ENCODE measurements around the gene ABCE1.

The ABCE1 gene

DNA sequence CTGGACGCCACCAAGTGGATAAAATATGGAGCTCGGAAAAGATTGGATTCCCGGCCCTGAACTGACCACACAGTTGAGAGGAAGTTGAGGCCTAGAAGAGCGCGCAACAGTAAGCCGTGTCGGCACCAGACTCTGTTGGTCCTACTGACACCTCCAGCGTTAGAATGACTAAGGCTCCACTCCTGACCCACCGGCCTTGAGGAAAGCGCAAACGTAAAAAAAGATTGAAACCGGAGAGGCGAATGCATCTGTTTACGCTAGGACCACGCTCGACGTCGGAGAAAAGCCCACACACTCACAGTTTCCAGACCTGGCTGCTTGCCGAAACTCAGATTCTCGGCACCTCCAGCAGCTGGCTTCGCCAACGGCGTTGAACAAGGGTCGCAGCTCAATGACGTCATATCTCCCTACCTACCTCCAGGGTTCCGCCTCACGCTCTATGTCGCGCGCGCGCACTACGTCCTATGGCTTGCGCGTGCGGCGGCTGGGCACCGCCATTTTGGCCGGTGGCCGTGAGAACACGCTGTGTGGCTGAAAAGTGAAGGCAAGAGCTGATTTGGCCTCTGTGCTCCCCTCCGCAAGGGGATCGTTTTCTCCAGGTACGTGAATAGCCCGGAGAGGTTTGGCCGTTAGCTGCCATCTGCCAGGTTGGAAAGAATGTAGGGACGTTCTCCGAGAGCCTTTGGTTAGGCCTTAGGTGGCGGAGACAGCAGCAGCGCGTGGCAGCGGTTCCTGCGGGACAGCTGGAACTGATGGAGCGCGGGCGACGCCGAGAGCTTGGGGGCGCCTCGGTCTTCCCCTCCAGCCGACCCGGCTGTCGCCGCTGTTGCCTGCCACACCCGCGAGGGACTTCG, at the start of gene ABCE1, which contains the start of gene ANAPC10:
Gene ABCE1 (plus strand): TSS at position 491 of the 854 bp plus-strand sequence. CDS start 6,102 bp downstream, outside the sequence.
Gene ANAPC10 (minus strand): TSS at position 376 of the 854 bp plus-strand sequence. CDS start 2,097 bp downstream, outside the sequence.
- DNase-seq, result peak; percentile 82

GRCh38 chr4:145048817-145049216, 49.3 kb upstream of the ABCE1 start:
- DNase-seq, result no peak

DNA sequence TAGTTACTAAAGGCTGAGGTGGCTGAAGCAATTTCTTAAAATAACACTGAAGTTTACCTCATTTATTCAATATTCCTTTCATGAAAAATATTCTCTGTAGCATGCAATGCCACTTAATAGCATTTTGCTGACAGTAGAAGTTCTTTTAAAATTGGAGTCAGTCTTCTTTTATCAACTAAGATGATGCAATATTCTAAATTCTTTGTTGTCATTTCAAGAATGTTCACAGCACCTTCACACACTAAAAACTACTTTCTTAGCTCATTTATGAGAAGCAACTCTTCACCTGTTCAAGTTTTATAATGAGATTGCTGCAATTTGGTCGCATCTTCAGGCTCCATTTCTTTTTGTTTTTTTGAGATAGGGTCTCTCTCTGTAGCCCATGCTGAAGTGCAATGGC, 48.9 kb upstream of the ABCE1 start:
- DNase-seq, result no peak

GRCh38 chr4:145055533-145056257, 42.4 kb upstream of the ABCE1 start:
- no peak for DNase-seq

- DNase-seq, result no peak
Observed at GRCh38 chr4:145056325-145057130, 41.6 kb upstream of the ABCE1 start.

DNA sequence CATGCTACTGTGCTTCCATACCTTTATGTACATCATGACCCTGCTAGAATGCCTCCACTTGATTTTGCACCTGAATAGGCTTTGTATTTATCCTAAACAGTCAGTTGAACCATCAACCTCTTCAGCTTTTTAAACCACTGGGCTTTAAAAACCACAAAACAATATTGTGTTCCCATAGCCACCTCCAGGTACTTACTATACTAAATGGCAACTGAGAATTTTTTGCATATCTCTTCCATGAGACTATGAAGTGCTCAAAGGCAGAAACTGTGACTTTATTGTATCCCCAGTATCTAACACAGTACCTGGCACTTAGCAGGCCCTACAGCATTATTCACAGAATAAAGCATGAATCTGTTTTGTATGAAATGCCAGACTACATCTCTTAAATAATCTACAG, 39.9 kb upstream of the ABCE1 start:
- no peak for DNase-seq

DNA sequence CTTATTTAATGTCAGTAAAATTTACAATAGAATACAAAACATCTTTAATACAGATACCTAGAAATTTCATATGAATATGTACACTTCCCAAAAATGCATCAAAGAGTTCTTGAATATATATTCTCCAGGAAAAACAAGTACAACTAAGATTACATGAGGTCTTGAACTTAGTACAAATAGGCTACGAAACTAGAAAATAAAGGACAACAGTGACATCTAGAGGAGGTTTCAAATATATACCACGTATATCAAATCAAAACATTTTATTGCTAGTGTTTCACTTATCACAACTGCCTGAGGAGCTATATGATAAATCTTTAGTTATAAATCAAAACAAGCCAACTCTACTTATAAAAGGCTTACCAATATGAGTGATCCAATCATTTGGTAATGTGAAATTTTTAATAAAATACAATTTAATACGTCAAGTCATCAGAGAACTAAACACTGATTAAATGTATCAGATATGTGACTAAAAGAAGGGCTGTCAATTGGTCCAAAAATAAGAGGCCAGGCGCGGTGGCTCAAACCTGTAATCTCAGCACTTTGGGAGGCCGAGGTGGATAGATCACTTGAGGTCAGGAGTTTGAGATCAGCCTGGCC, 36.7 kb upstream of the ABCE1 start:
- no peak for DNase-seq

GRCh38 chr4:145066063-145066501, 32.0 kb upstream of the ABCE1 start:
- DNase-seq, result no peak

- DNase-seq, result no peak
Observed at GRCh38 chr4:145069361-145069760, 28.8 kb upstream of the ABCE1 start.

GRCh38 chr4:145071560-145071959, 26.6 kb upstream of the ABCE1 start:
- DNase-seq, result no peak

- no peak for DNase-seq
Observed at GRCh38 chr4:145075742-145076468, 22.2 kb upstream of the ABCE1 start.

GRCh38 chr4:145076469-145076855, 21.6 kb upstream of the ABCE1 start:
- DNase-seq, result no peak

GRCh38 chr4:145081756-145082155, 16.4 kb upstream of the ABCE1 start:
- DNase-seq, result no peak

GRCh38 chr4:145083891-145084605, 14.1 kb upstream of the ABCE1 start:
- no peak for DNase-seq

DNA sequence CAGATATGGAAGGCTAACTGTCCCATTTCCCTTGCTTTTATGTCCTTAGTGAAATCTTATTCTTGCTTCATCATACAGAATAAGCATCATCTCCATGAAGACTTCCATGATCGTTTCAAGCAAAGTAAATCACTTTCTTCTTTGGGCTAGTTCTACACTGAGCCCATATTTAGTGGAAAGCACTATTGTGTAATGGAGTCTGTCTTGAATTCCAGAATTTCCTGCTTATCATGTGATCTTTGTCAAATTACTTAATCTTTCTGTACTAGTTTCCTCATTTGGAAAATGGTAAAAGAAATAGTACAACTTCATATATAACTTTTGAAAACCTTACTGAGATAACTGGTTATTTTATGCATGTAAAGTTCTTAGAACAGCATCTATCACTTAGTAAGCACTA, 7.7 kb upstream of the ABCE1 start:
- DNase-seq, result no peak

DNA sequence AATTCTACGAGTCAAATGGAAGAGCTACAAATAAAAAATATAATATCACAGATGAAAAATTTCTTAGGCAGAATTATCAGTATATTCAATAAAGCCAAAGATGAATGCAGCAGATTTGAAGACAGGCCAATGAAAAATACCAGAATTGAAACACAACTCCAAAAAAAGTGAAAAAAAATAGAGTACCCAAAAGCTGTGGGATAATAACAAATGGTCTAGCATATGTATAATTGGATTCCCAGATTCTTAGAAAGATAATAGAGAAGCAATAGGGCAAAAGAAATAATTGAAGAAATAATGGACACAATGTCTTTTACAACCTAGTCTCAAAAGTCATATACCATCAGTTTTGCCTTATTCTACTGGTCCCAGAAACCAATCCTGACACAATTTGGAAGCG, 4.5 kb upstream of the ABCE1 start:
- DNase-seq, result no peak

DNA sequence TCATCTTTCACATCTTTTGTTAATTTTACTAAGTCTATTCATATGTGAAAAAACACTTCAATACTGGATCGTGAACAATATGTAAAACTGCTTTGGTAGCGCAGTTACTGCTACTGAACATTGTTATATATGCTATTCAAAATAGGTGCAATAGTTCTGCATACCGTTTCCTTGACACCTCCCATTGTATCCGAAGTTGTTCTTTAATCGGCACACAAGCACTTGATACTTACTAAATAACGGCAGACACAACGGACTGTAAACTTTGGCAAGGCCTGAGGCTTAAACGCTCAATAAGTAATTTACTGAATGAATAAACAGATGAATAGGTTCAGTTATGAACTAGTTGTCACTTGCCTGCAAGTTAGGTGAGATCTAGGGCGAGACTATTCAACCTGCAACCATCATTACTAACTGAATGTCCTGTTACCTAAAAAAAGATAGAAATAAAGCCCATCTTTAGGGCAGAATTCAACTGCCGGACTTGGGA, 735 bp upstream of the ABCE1 start:
- no peak for DNase-seq

DNA sequence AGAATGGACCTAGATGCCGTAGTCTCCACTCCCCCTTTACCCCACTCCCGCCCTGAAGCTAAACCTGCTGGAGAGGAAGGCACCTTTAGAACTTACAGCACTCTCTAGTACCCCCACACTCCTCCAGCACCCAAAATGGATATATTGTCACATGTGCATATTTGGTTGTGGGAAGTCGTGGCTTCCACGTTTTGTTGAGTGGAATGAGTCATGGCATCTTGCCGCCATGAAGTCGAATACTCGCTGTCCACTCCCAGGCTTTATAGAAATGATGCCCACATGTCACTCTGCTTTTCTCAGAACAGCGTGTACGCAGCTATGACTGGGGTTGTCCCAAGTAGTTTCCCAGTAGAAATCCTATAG, 545 bp downstream of the ABCE1 start:
- no peak for DNase-seq

GRCh38 chr4:145099653-145100052, 1.5 kb downstream of the ABCE1 start:
- DNase-seq, result no peak

DNA sequence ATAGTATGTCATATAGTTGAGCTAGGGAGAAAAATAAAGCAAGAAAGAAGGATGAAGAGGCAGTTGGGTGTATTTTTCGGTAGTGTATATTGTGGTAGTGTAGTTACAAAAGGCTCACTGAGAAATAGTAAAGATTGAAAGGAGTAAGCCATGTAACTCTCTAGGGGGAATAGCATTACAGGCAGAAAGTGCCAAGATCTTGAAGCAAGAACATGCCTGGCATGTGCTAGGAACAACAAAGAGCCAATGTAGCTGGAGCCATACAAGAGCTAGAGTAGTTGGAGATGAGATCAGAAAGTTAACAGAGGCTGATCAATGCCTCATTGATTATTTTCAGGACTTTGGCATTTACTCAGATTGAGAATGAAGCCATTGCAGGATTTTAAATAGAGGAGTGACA, 3.0 kb downstream of the ABCE1 start:
- no peak for DNase-seq

DNA sequence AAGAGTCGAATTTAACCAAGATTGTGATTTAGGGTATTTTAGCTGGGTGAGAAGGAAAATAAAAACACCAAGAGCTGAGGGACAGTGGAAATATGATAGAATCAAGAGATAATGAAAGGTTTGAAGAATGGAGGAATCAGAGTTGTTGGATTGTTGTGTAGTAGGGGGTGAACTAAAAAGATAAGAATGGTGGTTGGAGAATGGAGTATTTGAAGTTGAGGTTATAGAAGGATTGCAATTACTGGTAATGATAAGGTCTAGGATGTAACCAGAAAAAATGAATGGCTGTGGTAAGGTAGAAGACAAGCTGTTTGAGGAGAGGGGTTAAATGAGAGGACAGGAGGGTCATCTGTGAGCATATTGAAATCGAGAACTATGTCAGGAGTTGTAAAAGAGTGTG, 4.5 kb downstream of the ABCE1 start:
- no peak for DNase-seq
